ENCODE measurements around the gene CDC73. TPM values are rescaled to one million over a fixed set of nuclear protein-coding genes. Genes with fewer than 3 reads are reported as not detected.

CDC73 gene
- total and polyA plus RNA-seq, 2 donors (not counting 3 experiments of a cell fraction or from before 2014, with no cell fraction given), result 9.9 to 55.8 TPM

DNA sequence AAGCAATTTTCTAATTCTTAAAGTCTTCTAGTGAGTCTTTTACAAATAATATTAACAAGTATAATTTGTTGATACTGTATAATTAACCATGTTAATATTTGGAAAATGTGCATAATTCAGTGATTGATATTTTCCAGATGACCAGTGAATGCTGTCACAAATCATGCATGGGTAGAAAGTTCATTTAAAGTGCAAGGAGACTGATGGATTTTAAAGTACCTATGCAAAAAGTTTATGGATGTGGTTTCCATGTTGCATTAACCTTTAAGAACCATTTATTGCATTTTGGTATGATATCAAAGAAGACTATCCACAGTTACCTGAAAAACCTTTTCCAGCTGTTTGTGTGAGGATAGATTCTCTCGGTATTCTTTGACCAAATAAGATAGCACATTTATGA, 23.2 kb downstream of the CDC73 start:
- Histone ChIP-seq H4K20me1 (replicated peaks; ENCODE audit: control insufficient read depth, extremely low read depth, insufficient read depth, low read length) (no peaks in the 10 kb centered on the region), H3K36me3 (ENCODE audit: control insufficient read depth in 2 of 2, extremely low read depth in 1 of 2, insufficient read depth in 2 of 2, low read length in 2 of 2) (peaks cover under 1 to 12% of the 10 kb centered on the region in 2 experiments), H3K79me2 (ENCODE audit: control insufficient read depth, insufficient read depth, low read length) (peaks cover 14% of the 10 kb centered on the region), H3K27ac (ENCODE audit: insufficient read depth, low read depth, low read length) (no peak overlapping the region), H2AFZ (ENCODE audit: low read depth, low read length) (no peak overlapping the region), H3K4me1 (ENCODE audit: control insufficient read depth, extremely low read depth, insufficient read depth, low read length) (peaks cover 9% of the 10 kb centered on the region), H3K9me1 (replicated peaks; ENCODE audit: control insufficient read depth, extremely low read depth, insufficient read depth, low read length) (no peaks in the 10 kb centered on the region), H3K9me3 (replicated peaks; ENCODE audit: control insufficient read depth, insufficient read depth, low read length) (no peaks in the 10 kb centered on the region), H3K27me3 (ENCODE audit: control insufficient read depth in 2 of 2, insufficient read depth in 2 of 2, low read length in 2 of 2) (no peaks in the 10 kb centered on the region), H3K4me2 (ENCODE audit: insufficient read depth, low read length) (no peak overlapping the region), H3K9ac (replicated peaks; ENCODE audit: extremely low read depth, insufficient read depth, low read length) (no peak overlapping the region), H3K4me3 (replicated peaks in 1 of 3; ENCODE audit: insufficient read depth in 1 of 3, low read depth in 1 of 3, low read length in 3 of 3) (no peak overlapping the region)
- intact Hi-C loops (cut with micrococcal nuclease), result no loop called here
- BruUV-seq (replicated peaks), result no TSS peak
- ChIA-PET CTCF (no interaction called here), POLR2A (no interaction called here)
- DNase-seq (ENCODE audit: low read depth, low spot score), result no peak
- no peak for FAIRE-seq
- dilution Hi-C loops (cut with MboI; ENCODE audit: extremely low pct_ligation_motif_present, low sequenced_read_pairs), result no loop called here
- no peak for TF ChIP-seq POLR2AphosphoS5 (IDR thresholded peaks at IDR 0.05; ENCODE audit: insufficient read depth, low read depth, low read length)
- TF ChIP-seq, protein P1, sequence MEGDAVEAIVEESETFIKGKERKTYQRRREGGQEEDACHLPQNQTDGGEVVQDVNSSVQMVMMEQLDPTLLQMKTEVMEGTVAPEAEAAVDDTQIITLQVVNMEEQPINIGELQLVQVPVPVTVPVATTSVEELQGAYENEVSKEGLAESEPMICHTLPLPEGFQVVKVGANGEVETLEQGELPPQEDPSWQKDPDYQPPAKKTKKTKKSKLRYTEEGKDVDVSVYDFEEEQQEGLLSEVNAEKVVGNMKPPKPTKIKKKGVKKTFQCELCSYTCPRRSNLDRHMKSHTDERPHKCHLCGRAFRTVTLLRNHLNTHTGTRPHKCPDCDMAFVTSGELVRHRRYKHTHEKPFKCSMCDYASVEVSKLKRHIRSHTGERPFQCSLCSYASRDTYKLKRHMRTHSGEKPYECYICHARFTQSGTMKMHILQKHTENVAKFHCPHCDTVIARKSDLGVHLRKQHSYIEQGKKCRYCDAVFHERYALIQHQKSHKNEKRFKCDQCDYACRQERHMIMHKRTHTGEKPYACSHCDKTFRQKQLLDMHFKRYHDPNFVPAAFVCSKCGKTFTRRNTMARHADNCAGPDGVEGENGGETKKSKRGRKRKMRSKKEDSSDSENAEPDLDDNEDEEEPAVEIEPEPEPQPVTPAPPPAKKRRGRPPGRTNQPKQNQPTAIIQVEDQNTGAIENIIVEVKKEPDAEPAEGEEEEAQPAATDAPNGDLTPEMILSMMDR (IDR thresholded peaks at IDR 0.05; ENCODE audit: extremely low read depth in 1 of 2, insufficient read depth in 1 of 2, low read depth in 1 of 2, low read length in 2 of 2), result no peak
- TF ChIP-seq GATA2 (IDR thresholded peaks at IDR 0.05; ENCODE audit: insufficient read depth, insufficient read length, low read depth, low read length), result no peak
- TF ChIP-seq EZH2 (IDR thresholded peaks at IDR 0.05; ENCODE audit: borderline replicate concordance, low read depth, low read length, severe bottlenecking), result no peak
- TF ChIP-seq FOS (IDR thresholded peaks at IDR 0.05; ENCODE audit: borderline replicate concordance, insufficient read depth, low read length), result no peak
- no peak for TF ChIP-seq JUN (IDR thresholded peaks at IDR 0.05; ENCODE audit: borderline replicate concordance, insufficient read depth, insufficient read length, low read depth)
- TF ChIP-seq, protein P2, sequence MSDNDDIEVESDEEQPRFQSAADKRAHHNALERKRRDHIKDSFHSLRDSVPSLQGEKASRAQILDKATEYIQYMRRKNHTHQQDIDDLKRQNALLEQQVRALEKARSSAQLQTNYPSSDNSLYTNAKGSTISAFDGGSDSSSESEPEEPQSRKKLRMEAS (IDR thresholded peaks at IDR 0.05; ENCODE audit: insufficient read depth, insufficient read length), result no peak
- TF ChIP-seq POLR2A (IDR thresholded peaks at IDR 0.05; ENCODE audit: low read depth, low read length), result no peak
